Cardiac muscle cell (in vitro differentiated cells and primary cell): ENCODE measurements around the gene HILPDA. TPM values are rescaled to one million over a fixed set of nuclear protein-coding genes. Genes with fewer than 3 reads are reported as not detected.

ENCODE experiments used
- DNase-seq, 2 donors: peaks; one replicate each; pipeline versions ENCODE4 v3.0.0 to v3.0.0-alpha.2; 2010 to 2017; ENCODE audit warnings: low read depth in 1 of 2, low spot score in 1 of 2
- H3K27ac ChIP-seq: fragments of 200-600 bp; sonication (generic); 2 replicates; pipeline ENCODE4 v1.5.1; 2016
- H3K27me3 ChIP-seq: fragments of 200-600 bp; sonication (generic); 2 replicates; pipeline ENCODE4 v1.6.0; 2016; ENCODE audit warnings: control low read depth
- H3K36me3 ChIP-seq: fragments of 200-600 bp; sonication (generic); 2 replicates; pipeline ENCODE4 v1.5.1; 2016; ENCODE audit warnings: control low read depth
- H3K4me1 ChIP-seq: fragments of 200-600 bp; sonication (generic); 2 replicates; pipeline ENCODE4 v1.8.1; 2017; ENCODE audit warnings: low read depth, mild to moderate bottlenecking, mixed run types
- H3K4me3 ChIP-seq: fragments of 200-600 bp; sonication (generic); 2 replicates; pipeline ENCODE4 v1.5.1; 2016; ENCODE audit warnings: mild to moderate bottlenecking
- H3K9me3 ChIP-seq: fragments of 200-600 bp; sonication (generic); 2 replicates; pipeline ENCODE4 v1.5.1; 2017; ENCODE audit warnings: low read depth, mild to moderate bottlenecking, control low read depth
- polyA plus RNA-seq: library from polyadenylated mRNA; unstranded; fragments of >200 nt; fragmentation: Nextera tagmentation; extraction: Ambion mirVana; gene quantifications from 2 replicates; pipeline ENCODE4 v1.2.1, GENCODE V29; 2016
- total RNA-seq: library from RNA; depleted of rRNA; stranded (reverse); fragments of >200 nt; gene quantifications from 2 replicates; pipeline ENCODE4 v1.2.3, GENCODE V29; 2016
- TF ChIP-seq, protein P1 (sequence below): IDR thresholded peaks from 2 replicates; pipeline ENCODE4 v1.5.1; 2012; ENCODE audit warnings: low read depth, mild to moderate bottlenecking, low read length

Gene HILPDA
- total and polyA plus RNA-seq, 2 experiments from 2014 or later: 16.2 to 56.0 TPM

DNA sequence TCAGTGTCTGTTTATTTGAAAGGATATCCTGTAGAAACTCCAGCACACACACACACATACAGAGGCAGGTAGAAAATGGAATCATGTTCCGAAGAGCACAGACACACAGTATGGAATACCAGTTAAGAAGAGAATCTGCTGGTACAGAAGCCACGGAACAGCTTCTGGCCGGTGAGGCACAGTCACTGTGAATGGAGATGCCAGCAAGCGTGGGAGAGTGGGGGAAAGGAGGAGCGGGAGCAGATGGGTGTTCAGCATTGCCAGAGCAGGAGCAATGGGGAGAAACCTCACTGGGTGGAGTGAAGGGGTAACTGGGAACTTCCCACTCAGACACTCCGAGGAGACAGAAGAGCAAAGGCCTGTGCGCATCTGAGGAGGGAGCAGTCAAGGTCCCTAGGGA, 36.4 kb upstream of the HILPDA start:
- TF ChIP-seq, protein P1, sequence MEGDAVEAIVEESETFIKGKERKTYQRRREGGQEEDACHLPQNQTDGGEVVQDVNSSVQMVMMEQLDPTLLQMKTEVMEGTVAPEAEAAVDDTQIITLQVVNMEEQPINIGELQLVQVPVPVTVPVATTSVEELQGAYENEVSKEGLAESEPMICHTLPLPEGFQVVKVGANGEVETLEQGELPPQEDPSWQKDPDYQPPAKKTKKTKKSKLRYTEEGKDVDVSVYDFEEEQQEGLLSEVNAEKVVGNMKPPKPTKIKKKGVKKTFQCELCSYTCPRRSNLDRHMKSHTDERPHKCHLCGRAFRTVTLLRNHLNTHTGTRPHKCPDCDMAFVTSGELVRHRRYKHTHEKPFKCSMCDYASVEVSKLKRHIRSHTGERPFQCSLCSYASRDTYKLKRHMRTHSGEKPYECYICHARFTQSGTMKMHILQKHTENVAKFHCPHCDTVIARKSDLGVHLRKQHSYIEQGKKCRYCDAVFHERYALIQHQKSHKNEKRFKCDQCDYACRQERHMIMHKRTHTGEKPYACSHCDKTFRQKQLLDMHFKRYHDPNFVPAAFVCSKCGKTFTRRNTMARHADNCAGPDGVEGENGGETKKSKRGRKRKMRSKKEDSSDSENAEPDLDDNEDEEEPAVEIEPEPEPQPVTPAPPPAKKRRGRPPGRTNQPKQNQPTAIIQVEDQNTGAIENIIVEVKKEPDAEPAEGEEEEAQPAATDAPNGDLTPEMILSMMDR: no peak
- no peak overlapping the region for H3K27ac ChIP-seq
- H3K4me3 ChIP-seq: no peak overlapping the region
- H3K9me3 ChIP-seq: no peaks in the 10 kb centered on the region
- DNase-seq: no peak
- no peaks in the 10 kb centered on the region for H3K4me1 ChIP-seq
- H3K36me3 ChIP-seq: no peaks in the 10 kb centered on the region
- H3K27me3 ChIP-seq: peaks cover 10% of the 10 kb centered on the region

DNA sequence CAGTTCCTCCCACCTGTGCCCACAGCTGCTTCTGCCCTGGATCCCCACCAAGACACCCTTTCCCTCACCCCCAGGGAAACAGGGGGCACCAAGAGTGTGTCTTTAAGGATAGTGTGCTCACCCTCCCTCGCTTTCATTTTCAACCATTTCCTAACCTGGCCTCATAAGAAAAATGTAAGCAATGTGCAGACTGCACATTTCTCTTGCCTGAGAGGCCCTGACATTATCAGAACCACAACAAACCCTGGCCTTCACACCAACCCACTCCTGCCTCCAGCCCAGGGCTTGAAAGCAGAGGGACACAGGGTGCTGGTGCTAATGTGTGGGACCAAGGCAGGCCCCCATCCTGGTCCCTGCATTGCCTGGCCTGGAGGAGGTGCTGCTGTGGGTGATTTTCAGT, 34.9 kb upstream of the HILPDA start:
- Histone ChIP-seq H3K36me3 (no peaks in the 10 kb centered on the region), H3K4me3 (no peak overlapping the region), H3K27me3 (peaks cover 10% of the 10 kb centered on the region), H3K9me3 (no peaks in the 10 kb centered on the region), H3K27ac (no peak overlapping the region), H3K4me1 (no peaks in the 10 kb centered on the region)
- no peak for DNase-seq
- TF ChIP-seq, protein P1: no peak

DNA sequence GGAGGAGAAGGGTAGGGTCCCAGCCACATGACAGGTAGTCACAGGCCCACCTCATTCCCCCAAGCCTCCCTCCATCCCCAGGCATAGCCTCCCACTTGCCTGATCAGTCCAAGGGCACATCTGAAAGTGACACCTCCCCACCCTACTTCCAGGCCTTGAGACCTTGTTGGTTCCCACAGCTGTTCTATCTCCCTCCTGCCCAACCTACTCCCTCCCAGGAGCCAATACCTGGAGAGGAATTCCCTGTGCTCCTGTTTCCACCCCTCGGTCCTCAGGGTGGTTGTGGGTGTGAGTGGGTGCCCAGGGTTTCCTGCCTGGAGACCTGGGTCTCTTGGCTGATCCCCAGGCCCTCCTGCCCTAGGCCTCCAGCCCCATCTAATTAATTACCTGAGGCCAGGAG, 34.3 kb upstream of the HILPDA start:
- Histone ChIP-seq H3K27me3 (peaks cover 10% of the 10 kb centered on the region), H3K4me1 (no peaks in the 10 kb centered on the region), H3K36me3 (no peaks in the 10 kb centered on the region), H3K9me3 (no peaks in the 10 kb centered on the region), H3K4me3 (no peak overlapping the region), H3K27ac (no peak overlapping the region)
- TF ChIP-seq, protein P1: no peak
- no peak for DNase-seq

DNA sequence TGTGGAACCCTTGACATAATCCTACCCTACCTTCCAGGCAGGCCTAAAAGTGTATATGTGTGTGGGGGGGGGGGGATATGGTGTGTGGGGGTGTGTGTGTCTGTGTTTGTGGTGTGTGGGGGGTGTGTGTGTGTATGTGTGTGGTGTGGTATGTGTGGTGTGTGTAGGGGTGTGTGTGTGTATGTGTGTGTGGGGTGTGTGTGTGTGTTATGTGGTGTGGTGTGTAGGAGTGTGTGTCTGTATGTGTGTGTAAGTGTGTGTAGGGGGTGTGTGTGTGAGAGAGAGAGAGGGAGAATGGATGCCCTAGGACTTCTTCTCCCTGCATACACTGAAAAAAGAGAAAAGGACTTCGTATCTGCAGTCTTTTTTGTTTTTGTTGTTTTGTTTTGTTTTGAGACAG, 33.6 kb upstream of the HILPDA start:
- no peak overlapping the region for H3K27ac ChIP-seq
- peaks cover 10% of the 10 kb centered on the region for H3K27me3 ChIP-seq
- no peaks in the 10 kb centered on the region for H3K4me1 ChIP-seq
- H3K4me3 ChIP-seq: no peak overlapping the region
- DNase-seq: no peak
- no peaks in the 10 kb centered on the region for H3K36me3 ChIP-seq
- TF ChIP-seq, protein P1: no peak
- H3K9me3 ChIP-seq: no peaks in the 10 kb centered on the region

DNA sequence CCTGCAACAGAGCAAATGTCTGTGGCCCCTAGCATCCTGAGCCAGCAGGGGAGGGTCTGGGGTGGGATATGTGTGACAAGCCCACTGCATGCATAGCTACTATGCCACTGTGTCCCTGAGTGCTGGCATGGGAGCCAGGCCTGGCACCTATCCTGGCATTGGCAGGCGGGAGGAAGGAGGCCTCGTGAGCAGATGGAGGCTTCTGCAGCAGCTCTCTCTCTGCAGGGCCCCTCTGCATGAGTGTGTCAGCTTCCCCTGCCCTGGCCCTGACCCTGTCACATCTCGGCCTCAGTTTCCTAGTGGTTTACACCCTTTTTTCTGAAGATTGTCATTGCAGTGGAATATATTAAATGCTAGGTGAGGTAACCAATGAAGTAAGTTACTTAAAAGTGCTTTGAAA, 32.8 kb upstream of the HILPDA start:
- TF ChIP-seq, protein P1: no peak
- no peak overlapping the region for H3K4me3 ChIP-seq
- H3K27ac ChIP-seq: no peak overlapping the region
- no peaks in the 10 kb centered on the region for H3K9me3 ChIP-seq
- DNase-seq: no peak
- no peaks in the 10 kb centered on the region for H3K4me1 ChIP-seq
- no peaks in the 10 kb centered on the region for H3K36me3 ChIP-seq
- peaks cover 10% of the 10 kb centered on the region for H3K27me3 ChIP-seq
